Cardiac muscle cell (in vitro differentiated cells and primary cell): ENCODE results near the gene CTTNBP2. TPM values are rescaled to one million over a fixed set of nuclear protein-coding genes. Genes with fewer than 3 reads are reported as not detected.
"Not testable (repeated sequence)": the region's sequence is repeated elsewhere in the genome, so short reads cannot be mapped to it uniquely, and the experiment has no call there.

Experiments
- DNase-seq, 2 donors: peaks; one replicate each; pipeline versions ENCODE4 v3.0.0 to v3.0.0-alpha.2; 2010 to 2017; ENCODE audit warnings: low read depth in 1 of 2, low spot score in 1 of 2
- H3K27ac ChIP-seq: fragments of 200-600 bp; sonication (generic); 2 replicates; pipeline ENCODE4 v1.5.1; 2016
- H3K27me3 ChIP-seq: fragments of 200-600 bp; sonication (generic); 2 replicates; pipeline ENCODE4 v1.6.0; 2016; ENCODE audit warnings: control low read depth
- H3K36me3 ChIP-seq: fragments of 200-600 bp; sonication (generic); 2 replicates; pipeline ENCODE4 v1.5.1; 2016; ENCODE audit warnings: control low read depth
- H3K4me1 ChIP-seq: fragments of 200-600 bp; sonication (generic); 2 replicates; pipeline ENCODE4 v1.8.1; 2017; ENCODE audit warnings: low read depth, mild to moderate bottlenecking, mixed run types
- H3K4me3 ChIP-seq: fragments of 200-600 bp; sonication (generic); 2 replicates; pipeline ENCODE4 v1.5.1; 2016; ENCODE audit warnings: mild to moderate bottlenecking
- H3K9me3 ChIP-seq: fragments of 200-600 bp; sonication (generic); 2 replicates; pipeline ENCODE4 v1.5.1; 2017; ENCODE audit warnings: low read depth, mild to moderate bottlenecking, control low read depth
- CTCF ChIP-seq: IDR thresholded peaks from 2 replicates; pipeline ENCODE4 v1.5.1; 2012; ENCODE audit warnings: low read depth, mild to moderate bottlenecking, low read length
- polyA plus RNA-seq: library from polyadenylated mRNA; unstranded; fragments of >200 nt; fragmentation: Nextera tagmentation; extraction: Ambion mirVana; gene quantifications from 2 replicates; pipeline ENCODE4 v1.2.1, GENCODE V29; 2016
- total RNA-seq: library from RNA; depleted of rRNA; stranded (reverse); fragments of >200 nt; gene quantifications from 2 replicates; pipeline ENCODE4 v1.2.3, GENCODE V29; 2016

CTTNBP2 gene
- total and polyA plus RNA-seq, 2 experiments from 2014 or later, result 30.0 to 51.2 TPM

- H3K27ac ChIP-seq, result no peak overlapping the region
- no peak overlapping the region for H3K4me3 ChIP-seq
- DNase-seq, result no peak
- H3K9me3 ChIP-seq, result no peaks in the 10 kb centered on the region
- H3K36me3 ChIP-seq, result peaks cover 30% of the 10 kb centered on the region
- H3K4me1 ChIP-seq, result no peaks in the 10 kb centered on the region
- H3K27me3 ChIP-seq, result no peaks in the 10 kb centered on the region
- no peak for TF ChIP-seq CTCF
Observed at GRCh38 chr7:117717357-117717756, 155.9 kb downstream of the CTTNBP2 start.

- TF ChIP-seq CTCF, result no peak
- no peaks in the 10 kb centered on the region for H3K9me3 ChIP-seq
- H3K27ac ChIP-seq, result no peak overlapping the region
- no peaks in the 10 kb centered on the region for H3K27me3 ChIP-seq
- H3K36me3 ChIP-seq, result peaks cover 30% of the 10 kb centered on the region
- no peak overlapping the region for H3K4me3 ChIP-seq
- no peaks in the 10 kb centered on the region for H3K4me1 ChIP-seq
- DNase-seq, result no peak
Observed at GRCh38 chr7:117716707-117717299, 156.4 kb downstream of the CTTNBP2 start.

- H3K4me1 ChIP-seq, result no peaks in the 10 kb centered on the region
- no peak overlapping the region for H3K4me3 ChIP-seq
- H3K36me3 ChIP-seq, result peaks cover 35% of the 10 kb centered on the region
- no peak overlapping the region for H3K27ac ChIP-seq
- no peaks in the 10 kb centered on the region for H3K9me3 ChIP-seq
- H3K27me3 ChIP-seq, result no peaks in the 10 kb centered on the region
- DNase-seq, result peak; percentile 68 to 80
- peak; percentile 74 for TF ChIP-seq CTCF
Observed at GRCh38 chr7:117715784-117716445, 157.3 kb downstream of the CTTNBP2 start.

- H3K9me3 ChIP-seq, result no peaks in the 10 kb centered on the region
- peak overlapping the region; percentile 64 for H3K27ac ChIP-seq
- peaks cover 13% of the 10 kb centered on the region for H3K36me3 ChIP-seq
- no peak for DNase-seq
- H3K4me1 ChIP-seq, result peaks cover 12% of the 10 kb centered on the region
- no peaks in the 10 kb centered on the region for H3K27me3 ChIP-seq
- H3K4me3 ChIP-seq, result no peak overlapping the region
- no peak for TF ChIP-seq CTCF
Observed at GRCh38 chr7:117711556-117711955, 161.7 kb downstream of the CTTNBP2 start.

GRCh38 chr7:117708173-117708572 is 165.1 kb downstream of the CTTNBP2 start:
- not testable (repeated sequence) for H3K9me3 ChIP-seq, H3K27me3 ChIP-seq, DNase-seq, H3K4me3 ChIP-seq, H3K27ac ChIP-seq, H3K36me3 ChIP-seq
- peaks cover 14% of the 10 kb centered on the region for H3K4me1 ChIP-seq

- TF ChIP-seq CTCF, result no peak
- Histone ChIP-seq H3K27ac (peak overlapping the region; percentile 80), H3K36me3 (peaks cover 9% of the 10 kb centered on the region), H3K4me3 (no peak overlapping the region), H3K4me1 (peaks cover 14% of the 10 kb centered on the region), H3K9me3 (no peaks in the 10 kb centered on the region), H3K27me3 (no peaks in the 10 kb centered on the region)
- DNase-seq, result peak in 1 of 2 donors; percentile 61
Observed at GRCh38 chr7:117707080-117707479, 166.2 kb downstream of the CTTNBP2 start.
